ENCODE results near the gene ADGRB3.

ADGRB3 gene

DNA sequence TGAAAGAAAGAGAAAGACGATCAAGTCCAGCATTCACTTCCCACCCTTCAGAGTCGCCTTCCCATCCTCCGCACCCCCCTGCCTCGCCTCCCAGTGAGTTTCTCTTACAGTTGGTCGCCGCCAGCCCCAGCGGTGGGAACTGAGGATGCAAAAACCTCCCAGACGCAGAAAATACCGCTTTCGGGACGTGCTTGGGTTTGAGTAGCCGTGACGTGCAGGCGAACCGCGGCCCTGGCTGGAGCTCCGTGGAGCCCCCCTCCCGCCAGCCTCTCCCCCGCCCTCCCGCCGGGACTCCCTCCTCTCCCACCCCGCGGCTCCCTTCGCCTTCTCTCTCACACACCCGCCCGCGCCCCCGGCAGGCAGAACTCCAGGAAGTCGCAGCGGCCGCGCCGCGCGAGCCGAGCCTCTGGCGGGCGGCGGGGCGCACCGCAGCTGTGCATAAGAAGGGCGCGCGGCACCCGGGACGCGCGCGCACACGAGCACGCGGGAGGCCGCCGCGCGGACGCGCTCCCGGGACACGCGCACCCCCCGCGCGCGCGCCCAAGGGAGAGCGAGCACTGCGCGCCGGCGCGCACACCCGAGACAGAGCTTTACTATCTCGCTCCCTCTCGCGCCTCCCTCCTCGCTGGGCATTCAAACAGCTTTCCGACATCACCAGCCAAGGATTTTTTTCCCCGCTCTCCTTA, at the start of gene ADGRB3:
TSS of gene ADGRB3 (plus strand) at position 557 of the 686 bp plus-strand sequence. CDS start 3,394 bp downstream, outside the sequence.
- Histone ChIP-seq H3K4me2 (ENCODE audit: low read length) (no peak within 1 kb of the TSS), H3F3A (ENCODE audit: insufficient read depth, low read length) (no peaks in the 10 kb centered on the region), H3K9me2 (ENCODE audit: low read depth, low read length) (no peaks in the 10 kb centered on the region), H4K20me1 (ENCODE audit: insufficient read depth, low read length) (no peaks in the 10 kb centered on the region), H2AFZ (ENCODE audit: low read length) (no peak within 1 kb of the TSS), H3K4me3 (ENCODE audit: low read depth, low read length, poor library complexity, severe bottlenecking) (no peak within 1 kb of the TSS), H3K4me1 (ENCODE audit: insufficient read depth, low read length, severe bottlenecking) (no peaks in the 10 kb centered on the region), H3K27ac (ENCODE audit: low read depth, low read length, poor library complexity, severe bottlenecking) (no peak within 1 kb of the TSS), H3K79me2 (ENCODE audit: insufficient read depth, low read length) (no peaks in the 10 kb centered on the region), H3K9ac (ENCODE audit: low read length) (no peak within 1 kb of the TSS), H3K36me3 (ENCODE audit: insufficient read depth, low read length) (no peaks in the 10 kb centered on the region), H3K9me3 (ENCODE audit: low read length) (no peaks in the 10 kb centered on the region), H3K27me3 (ENCODE audit: insufficient read depth, low read length) (no peaks in the 10 kb centered on the region)
- TF ChIP-seq, protein P1, sequence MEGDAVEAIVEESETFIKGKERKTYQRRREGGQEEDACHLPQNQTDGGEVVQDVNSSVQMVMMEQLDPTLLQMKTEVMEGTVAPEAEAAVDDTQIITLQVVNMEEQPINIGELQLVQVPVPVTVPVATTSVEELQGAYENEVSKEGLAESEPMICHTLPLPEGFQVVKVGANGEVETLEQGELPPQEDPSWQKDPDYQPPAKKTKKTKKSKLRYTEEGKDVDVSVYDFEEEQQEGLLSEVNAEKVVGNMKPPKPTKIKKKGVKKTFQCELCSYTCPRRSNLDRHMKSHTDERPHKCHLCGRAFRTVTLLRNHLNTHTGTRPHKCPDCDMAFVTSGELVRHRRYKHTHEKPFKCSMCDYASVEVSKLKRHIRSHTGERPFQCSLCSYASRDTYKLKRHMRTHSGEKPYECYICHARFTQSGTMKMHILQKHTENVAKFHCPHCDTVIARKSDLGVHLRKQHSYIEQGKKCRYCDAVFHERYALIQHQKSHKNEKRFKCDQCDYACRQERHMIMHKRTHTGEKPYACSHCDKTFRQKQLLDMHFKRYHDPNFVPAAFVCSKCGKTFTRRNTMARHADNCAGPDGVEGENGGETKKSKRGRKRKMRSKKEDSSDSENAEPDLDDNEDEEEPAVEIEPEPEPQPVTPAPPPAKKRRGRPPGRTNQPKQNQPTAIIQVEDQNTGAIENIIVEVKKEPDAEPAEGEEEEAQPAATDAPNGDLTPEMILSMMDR (IDR thresholded peaks at IDR 0.05; ENCODE audit: low read length), result no peak
- no peak for TF ChIP-seq EZH2 (IDR thresholded peaks at IDR 0.05; ENCODE audit: borderline replicate concordance, low read length)

DNA sequence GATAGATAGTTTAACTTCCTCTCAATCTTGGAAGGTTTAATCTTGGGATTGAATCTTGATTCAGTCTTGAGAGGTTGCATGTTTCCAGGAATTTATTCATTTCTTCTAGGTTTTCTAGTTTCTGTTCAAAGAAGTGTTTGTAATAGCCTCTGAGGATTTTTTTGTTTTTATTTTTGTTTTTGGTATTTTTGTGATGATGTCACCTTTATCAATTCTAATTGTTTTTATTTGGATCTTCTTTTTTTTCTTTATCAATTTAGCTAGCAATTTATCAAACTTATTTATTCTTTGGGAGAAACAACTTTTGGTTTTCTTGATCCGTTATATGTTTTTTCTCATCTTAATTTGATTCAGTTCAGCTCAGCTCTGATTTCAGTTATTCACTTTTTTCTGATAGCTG, 41.5 kb upstream of the ADGRB3 start:
- TF ChIP-seq EZH2 (IDR thresholded peaks at IDR 0.05; ENCODE audit: borderline replicate concordance, low read length), result no peak
- TF ChIP-seq, protein P1 (IDR thresholded peaks at IDR 0.05; ENCODE audit: low read length), result no peak
- Histone ChIP-seq H3K36me3 (ENCODE audit: insufficient read depth, low read length) (no peaks in the 10 kb centered on the region), H3K79me2 (ENCODE audit: insufficient read depth, low read length) (no peaks in the 10 kb centered on the region), H3K4me1 (ENCODE audit: insufficient read depth, low read length, severe bottlenecking) (no peaks in the 10 kb centered on the region), H4K20me1 (ENCODE audit: insufficient read depth, low read length) (no peaks in the 10 kb centered on the region), H2AFZ (ENCODE audit: low read length) (no peak overlapping the region), H3K9ac (ENCODE audit: low read length) (no peak overlapping the region), H3K27ac (ENCODE audit: low read depth, low read length, poor library complexity, severe bottlenecking) (no peak overlapping the region), H3K9me2 (ENCODE audit: low read depth, low read length) (no peaks in the 10 kb centered on the region), H3K9me3 (ENCODE audit: low read length) (no peaks in the 10 kb centered on the region), H3F3A (ENCODE audit: insufficient read depth, low read length) (no peaks in the 10 kb centered on the region), H3K4me3 (ENCODE audit: low read depth, low read length, poor library complexity, severe bottlenecking) (no peak overlapping the region), H3K4me2 (ENCODE audit: low read length) (no peak overlapping the region), H3K27me3 (ENCODE audit: insufficient read depth, low read length) (no peaks in the 10 kb centered on the region)

DNA sequence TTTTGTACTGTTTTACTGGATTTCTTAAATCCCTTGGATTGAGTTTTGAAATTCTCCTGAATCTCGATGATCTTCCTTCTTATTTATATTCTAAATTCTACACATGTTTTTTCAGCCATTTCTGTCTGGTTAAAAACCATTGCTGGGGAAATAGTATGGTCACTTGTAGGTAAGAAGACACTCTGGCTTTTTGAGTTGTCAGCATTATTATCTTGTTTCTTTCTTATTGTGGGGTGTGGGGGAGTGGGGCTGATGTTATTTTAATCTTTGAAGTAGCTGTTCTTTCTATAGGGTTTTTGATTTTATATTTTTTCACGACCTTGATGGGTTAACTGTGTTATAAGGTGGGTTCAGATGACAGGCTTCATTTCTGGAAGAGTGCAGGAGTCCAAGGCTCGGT, 37.4 kb upstream of the ADGRB3 start:
- Histone ChIP-seq H4K20me1 (ENCODE audit: insufficient read depth, low read length) (no peaks in the 10 kb centered on the region), H3K36me3 (ENCODE audit: insufficient read depth, low read length) (no peaks in the 10 kb centered on the region), H3K4me2 (ENCODE audit: low read length) (no peak overlapping the region), H3K27me3 (ENCODE audit: insufficient read depth, low read length) (no peaks in the 10 kb centered on the region), H3K9me3 (ENCODE audit: low read length) (no peaks in the 10 kb centered on the region), H3K79me2 (ENCODE audit: insufficient read depth, low read length) (no peaks in the 10 kb centered on the region), H2AFZ (ENCODE audit: low read length) (no peak overlapping the region), H3K4me3 (ENCODE audit: low read depth, low read length, poor library complexity, severe bottlenecking) (no peak overlapping the region), H3K9ac (ENCODE audit: low read length) (no peak overlapping the region), H3K4me1 (ENCODE audit: insufficient read depth, low read length, severe bottlenecking) (no peaks in the 10 kb centered on the region), H3K27ac (ENCODE audit: low read depth, low read length, poor library complexity, severe bottlenecking) (no peak overlapping the region), H3K9me2 (ENCODE audit: low read depth, low read length) (no peaks in the 10 kb centered on the region), H3F3A (ENCODE audit: insufficient read depth, low read length) (no peaks in the 10 kb centered on the region)
- TF ChIP-seq, protein P1 (IDR thresholded peaks at IDR 0.05; ENCODE audit: low read length), result no peak
- no peak for TF ChIP-seq EZH2 (IDR thresholded peaks at IDR 0.05; ENCODE audit: borderline replicate concordance, low read length)
